Caco-2 (cell line): Measurements from ENCODE around the gene FASTKD1. TPM values are rescaled to one million over a fixed set of nuclear protein-coding genes. Genes with fewer than 3 reads are reported as not detected.

ENCODE experiments used
- BruUV-seq: library from RNA; stranded (reverse); fragments of 400-500 nt; replicated peaks from 2 replicates; lab custom pipeline; 2021; lab: Mats Ljungman, UMichigan
- CTCF ChIA-PET: fragments of 300-600 bp; sonication (Branson Sonifier 250); formaldehyde crosslinking; loops from one replicate; lab custom pipeline; 2022; ENCODE audit warnings: antibody characterized with exemption; lab: Charles Lee
- POLR2A ChIA-PET: fragments of 300-600 bp; sonication (Branson Sonifier 250); formaldehyde crosslinking; loops from one replicate; lab custom pipeline; 2022; ENCODE audit warnings: antibody characterized with exemption; lab: Charles Lee
- DNase-seq, 2 experiments: peaks; one replicate each; pipeline versions ENCODE4 v3.0.0 to v3.0.0-alpha.2; 2020 to 2022
- H3K27me3 ChIP-seq: replicated peaks from 2 replicates; pipeline ENCODE4 v1.6.0; 2011; ENCODE audit warnings: low read length; ENCODE audit not compliant: control insufficient read depth, insufficient read depth
- H3K36me3 ChIP-seq: 2 replicates; pipeline ENCODE4 v1.5.1; 2011; ENCODE audit warnings: low read length; ENCODE audit not compliant: control insufficient read depth, insufficient read depth
- H3K4me1 ChIP-seq: fragments of 250-450 bp; sonication (Bioruptor Pico); 2 replicates; pipeline ENCODE4 v1.5.1; 2020; ENCODE audit warnings: mild to moderate bottlenecking
- H3K4me3 ChIP-seq: 2 replicates; pipeline ENCODE4 v1.5.1; 2011; ENCODE audit warnings: low read depth, mild to moderate bottlenecking, control low read depth, low read length
- H3K9me3 ChIP-seq: fragments of 250-450 bp; sonication (Bioruptor Pico); 2 replicates; pipeline ENCODE4 v1.5.1; 2020; ENCODE audit warnings: mild to moderate bottlenecking, moderate library complexity
- H3K27ac Mint-ChIP-seq: one replicate; pipeline ENCODE4 v1.8.0; 2022; ENCODE audit warnings: mixed read lengths; ENCODE audit not compliant: unreplicated experiment
- H3K27me3 Mint-ChIP-seq: one replicate; pipeline ENCODE4 v1.8.0; 2022; ENCODE audit warnings: mixed read lengths; ENCODE audit not compliant: insufficient read depth, unreplicated experiment
- H3K36me3 Mint-ChIP-seq: one replicate; pipeline ENCODE4 v1.8.0; 2022; ENCODE audit warnings: mild to moderate bottlenecking, mixed read lengths; ENCODE audit not compliant: insufficient read depth, unreplicated experiment
- H3K4me1 Mint-ChIP-seq: one replicate; pipeline ENCODE4 v1.8.0; 2022; ENCODE audit warnings: low read depth, mixed read lengths; ENCODE audit not compliant: unreplicated experiment
- H3K4me3 Mint-ChIP-seq: one replicate; pipeline ENCODE4 v1.8.0; 2022; ENCODE audit warnings: mild to moderate bottlenecking, moderate library complexity, mixed read lengths; ENCODE audit not compliant: unreplicated experiment
- H3K9me3 Mint-ChIP-seq: one replicate; pipeline ENCODE4 v1.8.0; 2022; ENCODE audit warnings: mixed read lengths; ENCODE audit not compliant: unreplicated experiment
- intact Hi-C: fragments of 100-400 bp; cut with micrococcal nuclease; formaldehyde crosslinking; loops from one replicate; pipeline ENCODE4 v1.10.0; 2022; ENCODE audit not compliant: unreplicated experiment
- total RNA-seq: library from RNA; stranded (reverse); gene quantifications from 2 replicates; pipeline ENCODE4 v1.2.3, GENCODE V29; 2022
- TF ChIP-seq, protein P1 (sequence below), 2 experiments: fragments of 200-600 bp in 1 of 2; IDR thresholded peaks; 1 replicate in 1 of 2; 2 replicates in 1 of 2; pipeline versions ENCODE4 v1.5.1 to v1.8.0; 2011 to 2022; ENCODE audit warnings: antibody characterized with exemption in 1 of 2, control low read depth in 1 of 2, inconsistent platforms in 1 of 2, low read depth in 1 of 2, low read length in 1 of 2, mild to moderate bottlenecking in 1 of 2, moderate library complexity in 1 of 2; ENCODE audit not compliant: insufficient read depth in 1 of 2, severe bottlenecking in 1 of 2, unreplicated experiment in 1 of 2

FASTKD1 gene
- total RNA-seq, 1 experiment from 2014 or later = 27.6 TPM

DNA sequence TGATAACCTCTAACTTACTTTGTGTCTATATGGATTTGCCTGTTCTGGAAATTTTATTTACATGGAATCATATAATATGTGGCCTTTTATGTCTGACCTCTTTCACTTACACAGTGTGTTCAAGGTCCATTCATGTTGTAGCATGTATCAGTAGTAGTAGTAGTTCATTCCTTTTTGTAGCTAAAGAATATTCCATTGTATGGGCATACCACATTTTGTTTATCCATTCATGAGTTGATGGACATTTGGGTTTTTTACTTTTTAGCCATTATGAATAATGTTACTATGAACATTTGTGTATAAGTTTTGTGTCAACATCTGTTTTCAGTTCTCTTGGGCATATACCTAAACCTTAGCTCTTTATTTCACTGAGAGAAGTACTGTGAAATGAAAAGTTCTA lies 82.8 kb downstream of the FASTKD1 start:
- ChIA-PET CTCF (no interaction called here), POLR2A (no interaction called here)
- H3K9me3 Mint-ChIP-seq = no peaks in the 10 kb centered on the region
- no peaks in the 10 kb centered on the region for H3K36me3 ChIP-seq
- BruUV-seq = no TSS peak
- intact Hi-C loops = no loop called here
- H3K36me3 Mint-ChIP-seq = no peaks in the 10 kb centered on the region
- H3K9me3 ChIP-seq = no peaks in the 10 kb centered on the region
- peaks cover 8% of the 10 kb centered on the region; the same call in 1 of the 2 replicates for H3K4me1 ChIP-seq
- H3K27ac Mint-ChIP-seq = no peak overlapping the region
- H3K27me3 Mint-ChIP-seq = no peaks in the 10 kb centered on the region
- TF ChIP-seq, protein P1, sequence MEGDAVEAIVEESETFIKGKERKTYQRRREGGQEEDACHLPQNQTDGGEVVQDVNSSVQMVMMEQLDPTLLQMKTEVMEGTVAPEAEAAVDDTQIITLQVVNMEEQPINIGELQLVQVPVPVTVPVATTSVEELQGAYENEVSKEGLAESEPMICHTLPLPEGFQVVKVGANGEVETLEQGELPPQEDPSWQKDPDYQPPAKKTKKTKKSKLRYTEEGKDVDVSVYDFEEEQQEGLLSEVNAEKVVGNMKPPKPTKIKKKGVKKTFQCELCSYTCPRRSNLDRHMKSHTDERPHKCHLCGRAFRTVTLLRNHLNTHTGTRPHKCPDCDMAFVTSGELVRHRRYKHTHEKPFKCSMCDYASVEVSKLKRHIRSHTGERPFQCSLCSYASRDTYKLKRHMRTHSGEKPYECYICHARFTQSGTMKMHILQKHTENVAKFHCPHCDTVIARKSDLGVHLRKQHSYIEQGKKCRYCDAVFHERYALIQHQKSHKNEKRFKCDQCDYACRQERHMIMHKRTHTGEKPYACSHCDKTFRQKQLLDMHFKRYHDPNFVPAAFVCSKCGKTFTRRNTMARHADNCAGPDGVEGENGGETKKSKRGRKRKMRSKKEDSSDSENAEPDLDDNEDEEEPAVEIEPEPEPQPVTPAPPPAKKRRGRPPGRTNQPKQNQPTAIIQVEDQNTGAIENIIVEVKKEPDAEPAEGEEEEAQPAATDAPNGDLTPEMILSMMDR (IDR thresholded peaks at IDR 0.05; ENCODE audit: insufficient read depth in 1 of 2, low read depth in 1 of 2, low read length in 1 of 2, severe bottlenecking in 1 of 2, unreplicated experiment in 1 of 2) = no peak
- no peak for DNase-seq
- no peak overlapping the region for H3K4me3 ChIP-seq
- no peaks in the 10 kb centered on the region for H3K27me3 ChIP-seq
- H3K4me3 Mint-ChIP-seq = no peak overlapping the region
- H3K4me1 Mint-ChIP-seq = peaks cover 8% of the 10 kb centered on the region

DNA sequence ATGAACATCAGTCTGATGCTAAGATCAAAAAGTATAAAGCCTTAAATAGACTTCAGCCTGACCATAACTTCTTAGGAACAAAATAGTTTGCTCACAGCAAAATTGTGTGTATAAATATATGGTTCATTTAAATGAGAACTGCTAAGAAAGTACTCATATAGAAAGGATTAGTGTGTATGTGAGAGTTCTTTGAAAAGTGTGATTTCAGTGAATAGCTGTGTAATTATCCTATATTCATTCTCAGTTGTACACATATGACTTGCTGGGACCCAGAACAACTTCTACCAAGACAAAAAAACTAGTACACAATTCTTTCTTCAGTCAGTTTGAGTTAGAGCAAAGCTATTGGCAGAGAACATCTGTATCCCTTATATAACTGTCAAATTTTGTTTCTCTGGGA lies 87.2 kb downstream of the FASTKD1 start:
- no TSS peak for BruUV-seq
- Mint-ChIP-seq H3K9me3 (no peaks in the 10 kb centered on the region), H3K27me3 (no peaks in the 10 kb centered on the region), H3K4me1 (peaks cover 5% of the 10 kb centered on the region), H3K4me3 (no peak overlapping the region), H3K36me3 (no peaks in the 10 kb centered on the region), H3K27ac (no peak overlapping the region)
- no peak for DNase-seq
- ChIA-PET POLR2A (no interaction called here), CTCF (no interaction called here)
- peaks cover 7% of the 10 kb centered on the region; the same call in 1 of the 2 replicates for H3K4me1 ChIP-seq
- TF ChIP-seq, protein P1 (IDR thresholded peaks at IDR 0.05; ENCODE audit: insufficient read depth in 1 of 2, low read depth in 1 of 2, low read length in 1 of 2, severe bottlenecking in 1 of 2, unreplicated experiment in 1 of 2) = no peak
- H3K4me3 ChIP-seq = no peak overlapping the region
- no peaks in the 10 kb centered on the region for H3K27me3 ChIP-seq
- H3K36me3 ChIP-seq = no peaks in the 10 kb centered on the region
- intact Hi-C loops = no loop called here
- H3K9me3 ChIP-seq = no peaks in the 10 kb centered on the region

DNA sequence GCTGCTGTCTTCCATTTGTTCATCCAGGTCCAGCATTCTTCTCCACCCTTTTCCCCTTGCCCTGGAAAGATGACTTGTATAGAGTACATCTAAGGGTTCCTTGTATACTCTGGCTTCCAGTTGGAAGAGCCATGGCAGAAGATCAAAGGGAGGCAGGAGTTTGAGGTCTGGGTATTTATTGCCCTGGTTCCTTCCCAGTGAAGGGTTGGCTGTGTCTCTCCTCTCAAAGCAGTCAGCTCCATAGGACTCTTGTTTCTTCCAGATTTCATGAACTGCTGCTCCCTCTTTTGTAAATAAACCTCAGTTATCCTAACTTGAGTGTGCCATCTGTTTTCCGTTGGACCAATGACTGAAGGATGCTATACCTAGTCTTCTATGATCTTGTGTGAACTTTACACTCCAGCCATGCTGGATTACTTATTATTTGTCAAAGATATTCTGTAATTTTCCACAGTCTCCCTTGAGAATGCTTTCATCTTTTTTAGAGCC lies 88.0 kb downstream of the FASTKD1 start:
- H3K4me3 Mint-ChIP-seq = no peak overlapping the region
- H3K27me3 Mint-ChIP-seq = no peaks in the 10 kb centered on the region
- BruUV-seq = no TSS peak
- ChIA-PET POLR2A (no interaction called here), CTCF (no interaction called here)
- H3K27ac Mint-ChIP-seq = no peak overlapping the region
- TF ChIP-seq, protein P1 (IDR thresholded peaks at IDR 0.05; ENCODE audit: insufficient read depth in 1 of 2, low read depth in 1 of 2, low read length in 1 of 2, severe bottlenecking in 1 of 2, unreplicated experiment in 1 of 2) = no peak
- Histone ChIP-seq H3K36me3 (no peaks in the 10 kb centered on the region), H3K27me3 (no peaks in the 10 kb centered on the region), H3K4me1 (peaks cover 7% of the 10 kb centered on the region; the same call in 1 of the 2 replicates), H3K9me3 (no peaks in the 10 kb centered on the region), H3K4me3 (no peak overlapping the region)
- no peaks in the 10 kb centered on the region for H3K36me3 Mint-ChIP-seq
- no peak for DNase-seq
- peaks cover 12% of the 10 kb centered on the region for H3K4me1 Mint-ChIP-seq
- intact Hi-C loops = no loop called here
- no peaks in the 10 kb centered on the region for H3K9me3 Mint-ChIP-seq
